NCI-H146 (cell line): ENCODE measurements around the gene PFDN1.
A peak's percentile ranks its signal among the peaks of the same experiment; 100 is the strongest.

Experiments
- DNase-seq: peaks from one replicate; lab custom pipeline; 2025; lab: John Stamatoyannopoulos, UW

PFDN1 gene

DNA sequence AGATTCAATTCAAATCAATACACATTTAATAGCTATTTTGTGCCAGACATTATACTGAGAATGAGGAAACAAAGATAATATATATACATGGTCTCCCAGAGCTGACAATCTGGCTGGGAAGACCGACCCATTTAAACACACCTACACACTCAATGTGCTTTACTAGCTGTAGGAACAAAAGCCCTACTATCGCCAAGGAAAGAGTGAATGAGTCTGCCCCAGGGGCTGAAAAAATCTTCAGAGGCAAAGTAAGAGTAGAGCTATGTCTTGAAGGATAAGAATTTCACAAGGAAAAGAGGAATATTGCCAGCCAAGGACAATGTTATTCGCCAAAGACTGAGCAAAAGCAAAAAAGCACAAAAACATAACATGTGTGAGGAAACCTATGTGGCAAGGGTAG is 6.6 kb downstream of the PFDN1 start:
- DNase-seq: no peak

DNA sequence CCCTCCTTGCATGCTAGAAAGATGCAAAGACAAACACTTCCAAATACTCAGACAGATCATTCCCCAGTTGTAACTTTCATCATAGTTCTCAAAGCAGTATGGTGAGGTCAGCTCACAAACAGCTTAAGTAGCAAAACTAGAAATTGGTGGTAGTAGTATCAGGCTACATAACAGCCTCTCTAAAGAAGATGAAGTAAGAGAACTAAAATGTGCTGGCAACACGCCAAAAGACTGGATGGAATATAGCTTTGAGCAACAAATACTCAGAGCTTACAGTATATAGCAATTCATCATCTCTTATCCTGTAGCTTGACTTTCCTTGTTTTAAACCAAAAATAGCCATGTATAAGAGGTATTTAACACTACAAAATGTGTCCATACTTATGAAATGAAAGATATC is 7.5 kb downstream of the PFDN1 start:
- DNase-seq: no peak

DNA sequence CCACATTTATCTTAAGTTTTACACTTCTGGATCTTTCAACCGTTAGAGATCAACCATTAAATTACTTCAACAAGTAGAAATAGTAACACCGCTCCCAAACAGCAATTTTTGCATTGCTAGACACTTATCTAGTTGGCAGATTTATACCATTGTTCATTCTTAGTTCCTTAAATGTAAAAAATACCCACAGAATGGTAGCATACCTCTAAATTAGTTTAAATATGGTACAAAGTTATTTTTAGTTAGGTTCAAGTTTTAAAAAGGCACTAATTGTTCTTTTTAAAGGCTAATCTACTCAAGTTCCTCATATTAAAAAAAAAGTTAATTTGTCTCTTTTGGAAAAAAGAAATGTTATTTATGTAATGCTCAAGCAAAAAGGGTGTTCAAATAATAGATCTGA is 8.1 kb downstream of the PFDN1 start:
- DNase-seq: no peak

DNA sequence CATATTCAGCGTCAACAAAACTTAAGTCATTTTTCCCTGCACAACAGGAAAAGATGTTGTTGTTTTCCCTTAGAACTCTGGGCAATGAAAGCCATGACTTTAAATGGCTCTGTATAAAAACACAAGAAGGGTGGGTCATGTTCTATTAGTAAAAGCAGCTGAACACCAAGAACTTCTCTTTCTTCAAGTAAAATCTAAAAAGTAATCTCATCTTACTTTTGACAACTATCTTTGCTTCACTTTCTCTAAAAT is 9.1 kb downstream of the PFDN1 start:
- no peak for DNase-seq

DNA sequence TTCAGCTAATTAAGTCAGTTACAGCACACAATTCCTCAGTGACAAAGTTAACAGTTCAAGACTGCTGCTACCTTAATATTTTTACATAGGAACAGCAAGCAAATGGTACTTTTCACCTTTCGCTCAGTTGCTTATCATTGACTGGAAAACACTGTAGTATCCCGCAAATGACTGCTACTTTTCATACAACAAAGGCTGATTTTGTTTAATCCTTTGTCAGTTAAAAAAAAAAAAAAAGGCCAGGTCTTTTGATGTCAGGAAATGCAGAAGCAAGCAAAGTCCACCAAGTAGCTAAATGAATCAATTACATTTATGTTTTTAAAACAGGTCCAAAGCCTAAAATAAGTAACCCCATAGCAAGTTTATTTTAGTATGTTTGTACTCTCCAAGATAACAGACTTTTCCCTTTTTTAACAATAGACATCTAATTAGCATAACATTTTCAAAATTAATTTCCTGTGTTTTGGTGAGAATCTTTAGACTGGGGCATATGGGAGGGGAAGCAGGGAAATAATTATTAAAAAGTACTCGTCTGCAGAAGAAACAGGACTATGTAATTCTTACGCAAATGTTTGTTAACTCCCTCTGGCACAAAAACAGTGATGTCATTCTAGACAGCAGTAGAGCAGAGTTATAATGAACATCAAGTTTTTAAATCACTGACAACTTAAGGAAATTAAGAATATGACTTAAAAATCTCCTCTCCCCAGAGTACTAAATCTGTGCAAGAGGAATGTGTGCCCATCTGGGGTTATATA is 9.6 kb downstream of the PFDN1 start:
- no peak for DNase-seq

DNA sequence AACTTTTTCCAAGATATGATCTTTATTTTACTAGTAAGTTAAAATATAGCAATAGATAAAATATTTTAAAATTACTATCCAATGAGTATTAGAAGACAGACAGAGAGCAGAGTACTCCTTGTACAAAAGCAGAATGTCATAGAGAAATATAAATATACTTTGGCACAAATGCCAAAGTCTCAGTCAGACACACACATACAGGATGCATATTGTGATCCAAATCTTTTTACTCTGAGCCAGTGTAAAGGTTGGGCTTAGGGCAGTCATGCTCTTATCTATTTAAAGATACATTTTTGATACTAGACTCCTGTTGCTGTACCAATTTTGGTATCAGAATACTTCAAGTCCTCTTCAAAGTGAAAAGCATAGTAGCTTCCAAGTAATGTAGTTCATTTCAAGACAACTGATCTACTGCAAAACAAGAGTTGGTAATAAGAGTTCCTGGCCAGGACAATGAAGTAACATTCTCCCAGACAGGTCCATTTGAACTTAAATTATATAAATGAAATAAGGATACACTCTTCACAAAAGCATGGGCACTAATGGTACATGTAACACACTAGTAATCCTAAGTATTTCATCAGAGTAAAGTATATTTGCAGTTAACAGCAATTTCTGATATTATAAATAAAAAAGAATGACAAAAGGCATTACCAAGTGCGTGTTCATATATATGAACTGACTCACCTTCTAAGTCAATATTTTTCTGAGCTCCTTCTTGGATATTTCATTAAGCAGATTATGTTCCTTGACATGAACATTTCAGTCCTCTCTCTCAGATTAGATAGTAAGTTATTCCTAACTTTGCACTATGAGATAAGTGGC is 10.5 kb downstream of the PFDN1 start:
- DNase-seq: no peak

DNA sequence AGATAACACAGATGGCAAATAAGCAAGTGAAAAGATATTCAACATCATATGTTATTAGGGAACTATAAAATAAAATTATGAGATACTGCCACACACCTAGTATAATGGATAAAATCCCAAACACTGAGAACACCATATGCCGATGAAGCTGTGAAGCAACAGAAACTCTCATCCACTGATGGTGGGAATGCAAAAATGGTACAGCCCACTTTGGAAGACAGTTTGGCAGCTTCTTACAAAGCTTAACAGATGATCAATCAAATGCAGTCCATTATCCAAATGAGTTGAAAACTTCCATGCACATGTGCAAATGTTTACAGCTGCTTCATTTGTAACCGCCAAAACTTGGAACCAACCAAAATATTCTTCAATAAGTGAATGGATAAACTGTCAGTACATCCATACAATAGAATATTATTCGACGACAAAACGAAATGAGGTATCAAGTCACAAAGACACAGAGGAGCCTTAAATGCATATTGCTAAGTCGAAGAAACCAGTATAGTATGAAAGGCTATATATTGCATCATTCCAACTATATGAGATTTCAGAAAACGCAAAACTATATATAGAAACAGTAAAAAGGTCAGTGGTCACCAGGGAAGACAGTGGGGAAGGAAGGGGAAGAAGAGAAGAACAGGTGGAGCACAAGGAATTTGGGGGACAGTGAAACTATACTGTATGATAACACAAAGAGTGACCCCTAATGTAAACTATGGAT is 14.9 kb downstream of the PFDN1 start:
- no peak for DNase-seq

DNA sequence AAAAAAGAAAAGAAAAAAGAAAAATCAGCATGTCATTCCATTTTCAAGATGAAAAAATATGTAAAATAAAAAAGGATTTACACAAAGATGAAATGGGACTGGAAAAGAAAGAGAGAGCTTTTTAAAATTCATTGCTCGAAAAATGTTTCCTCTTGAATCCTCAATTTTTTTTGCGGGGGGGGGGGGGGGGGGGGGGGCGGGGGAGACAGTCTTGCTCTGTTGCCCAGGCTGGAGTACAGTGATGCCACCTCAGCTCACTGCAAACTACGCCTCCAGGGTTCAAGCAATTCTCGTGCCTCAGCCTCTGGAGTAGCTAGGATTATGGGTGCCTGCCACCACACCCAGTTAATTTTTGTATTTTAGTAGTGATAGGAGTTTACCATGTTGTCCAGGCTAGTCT is 16.5 kb downstream of the PFDN1 start:
- no peak for DNase-seq

DNA sequence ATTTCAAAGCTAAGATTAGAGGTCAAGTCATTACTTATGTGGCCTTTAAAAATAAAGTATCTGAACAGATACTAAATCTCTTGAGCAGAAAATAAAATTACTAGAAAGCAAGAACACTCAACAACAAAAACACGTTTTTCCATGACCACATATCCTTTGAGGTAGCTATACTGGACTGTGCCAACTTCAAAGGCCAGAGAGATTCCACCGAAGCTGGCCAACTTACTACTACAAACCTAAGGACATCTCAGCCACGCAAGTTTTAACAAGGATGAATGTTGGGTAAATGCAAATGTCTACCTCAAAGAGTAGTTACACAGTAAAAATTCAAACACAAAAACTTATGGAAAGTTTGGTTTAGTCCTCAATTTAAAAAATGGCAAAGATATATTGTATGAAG is 18.9 kb downstream of the PFDN1 start:
- DNase-seq: no peak

DNA sequence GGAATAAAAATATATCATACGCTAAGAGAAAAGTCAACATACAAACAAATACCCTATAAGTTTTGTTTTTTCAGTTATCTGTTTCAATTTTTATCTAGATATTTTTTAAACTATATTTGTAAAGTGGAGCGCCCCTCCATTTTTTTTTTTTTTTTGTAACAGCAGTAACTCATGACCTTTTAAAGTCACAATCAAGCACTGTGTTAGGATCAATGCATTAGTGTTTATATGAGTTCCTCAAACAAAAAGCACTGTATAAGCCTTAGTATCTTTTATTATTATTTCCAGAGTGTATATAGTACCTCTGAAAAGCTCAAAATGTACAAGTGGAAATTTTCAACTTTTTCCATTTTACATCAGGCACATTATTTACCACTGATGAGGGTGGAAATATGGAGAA is 20.6 kb downstream of the PFDN1 start:
- DNase-seq: no peak

DNA sequence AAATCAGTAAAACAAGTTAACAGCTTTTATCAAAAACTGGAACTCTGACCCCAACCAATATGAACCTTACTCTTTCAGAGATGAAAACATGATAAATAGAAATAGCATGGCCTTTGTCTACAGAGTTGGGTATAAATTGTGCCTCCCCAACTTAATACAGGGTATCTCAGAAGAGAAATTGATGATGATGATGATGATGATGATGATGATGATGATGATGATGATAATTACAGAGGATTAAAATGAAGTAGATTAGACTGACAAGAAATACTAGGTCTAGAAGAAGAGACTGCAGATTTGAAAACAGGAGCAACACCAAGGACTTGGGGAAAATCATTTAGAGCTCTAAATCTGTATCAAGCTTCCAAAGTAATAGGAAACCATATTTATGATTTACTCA is 27.1 kb downstream of the PFDN1 start:
- no peak for DNase-seq

DNA sequence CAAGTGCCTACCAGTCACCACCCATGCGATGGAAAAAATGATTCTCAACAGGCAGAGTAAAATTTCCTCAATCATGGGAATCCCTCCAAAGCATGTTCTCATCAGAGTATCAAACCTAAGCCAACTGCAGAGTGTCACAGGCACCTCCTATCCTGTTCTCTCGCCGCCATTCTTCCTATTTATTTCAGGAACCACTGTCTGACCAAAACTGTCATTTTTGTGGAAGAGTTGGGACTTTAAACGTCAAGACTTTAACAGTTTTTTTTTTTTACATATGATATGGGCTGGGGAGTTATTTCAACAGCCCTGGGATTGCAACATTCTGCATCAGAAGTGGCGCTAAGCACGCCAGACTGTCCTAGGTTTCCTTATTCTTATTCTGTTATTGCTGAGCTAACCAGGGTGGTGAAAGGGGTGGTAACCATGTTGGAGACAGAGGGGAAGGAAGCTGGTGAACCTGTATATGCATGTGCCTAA is 29.5 kb downstream of the PFDN1 start:
- no peak for DNase-seq

DNA sequence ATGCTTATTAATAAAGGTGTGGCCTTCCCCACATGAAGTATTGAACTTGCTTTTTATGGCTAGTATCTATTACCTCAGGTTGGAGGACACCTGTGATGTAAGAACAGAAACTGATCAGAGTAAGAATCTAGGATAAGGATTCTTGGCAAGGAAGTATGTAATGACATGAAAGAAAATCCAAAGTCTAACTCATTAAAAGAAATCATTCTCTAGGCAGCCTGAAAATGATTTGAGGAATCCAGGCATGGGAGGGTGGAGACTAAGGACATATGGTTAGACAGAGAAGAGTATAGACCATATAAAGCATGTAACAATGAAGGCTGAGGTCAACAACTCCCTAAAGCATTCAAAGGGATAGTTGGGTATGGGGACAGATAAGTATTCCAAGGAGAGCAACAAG is 32.9 kb downstream of the PFDN1 start:
- DNase-seq: no peak

DNA sequence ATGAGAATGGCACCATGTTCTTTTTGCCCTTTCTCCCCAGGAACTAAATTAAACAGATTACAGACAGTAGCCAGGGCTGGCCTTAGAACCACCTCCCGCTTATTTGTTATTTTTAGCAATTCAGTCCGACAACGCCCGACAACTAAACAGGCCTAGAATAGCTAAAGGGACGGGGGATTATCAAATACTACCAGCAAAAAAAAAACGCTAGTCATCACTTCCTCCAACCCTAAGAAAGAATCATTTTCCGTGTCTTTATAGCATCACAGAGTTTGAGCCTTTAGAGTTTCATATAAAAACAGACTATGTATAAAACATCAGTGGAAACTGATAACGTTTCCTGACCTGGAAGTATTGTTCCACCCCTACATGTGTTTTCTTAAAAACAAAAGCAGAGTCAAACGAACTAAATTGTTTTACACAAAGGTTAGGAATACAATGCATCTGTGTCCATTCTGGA is 35.3 kb downstream of the PFDN1 start:
- no peak for DNase-seq

DNA sequence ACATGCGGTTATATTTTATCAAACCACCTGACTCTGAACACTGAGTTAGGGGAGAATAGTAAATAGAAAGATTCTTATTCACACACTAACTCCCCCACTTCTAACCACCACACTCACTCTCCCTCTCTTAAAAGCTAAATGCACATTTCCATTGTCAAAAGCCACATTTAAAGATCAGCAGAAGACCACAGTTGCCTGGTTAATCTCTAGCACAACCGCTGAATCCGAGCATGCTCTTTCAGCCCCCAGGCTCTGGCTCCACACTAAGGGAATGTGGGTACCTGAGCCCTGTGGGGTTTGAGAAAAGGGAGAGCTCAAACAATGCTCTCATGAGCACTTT is 35.7 kb downstream of the PFDN1 start:
- DNase-seq: no peak

DNA sequence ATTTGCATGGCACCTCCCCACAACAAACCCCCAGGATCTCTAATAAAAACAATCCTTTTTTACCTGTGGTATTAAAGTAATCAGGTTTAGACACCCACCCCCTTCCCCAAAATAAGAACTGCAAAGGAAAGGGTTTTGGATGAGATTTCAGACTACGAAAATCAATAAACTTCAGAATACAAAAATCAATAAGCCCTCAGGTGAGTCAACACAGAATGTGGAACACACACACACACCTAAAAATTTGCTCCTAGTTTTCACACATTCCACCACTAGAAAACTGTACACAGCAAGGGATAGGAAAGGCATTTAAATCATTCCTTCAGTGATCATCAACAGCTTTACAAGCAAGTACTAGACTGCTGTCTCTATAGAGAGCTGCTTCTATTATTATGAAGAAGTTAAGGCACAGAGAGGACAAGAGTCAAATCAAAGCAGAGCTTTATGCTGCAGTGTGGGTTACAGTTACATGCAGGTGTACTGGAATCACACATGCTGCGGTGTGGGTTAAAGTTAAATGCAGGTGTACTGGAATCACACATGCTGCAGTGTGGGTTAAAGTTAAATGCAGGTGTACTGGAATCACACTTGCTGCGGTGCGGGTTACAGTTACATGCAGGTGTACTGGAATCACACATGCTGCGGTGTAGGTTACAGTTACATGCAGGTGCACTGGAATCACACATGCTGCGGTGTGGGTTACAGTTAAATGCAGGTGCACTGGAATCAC is 36.3 kb downstream of the PFDN1 start:
- peak; percentile 33 for DNase-seq

DNA sequence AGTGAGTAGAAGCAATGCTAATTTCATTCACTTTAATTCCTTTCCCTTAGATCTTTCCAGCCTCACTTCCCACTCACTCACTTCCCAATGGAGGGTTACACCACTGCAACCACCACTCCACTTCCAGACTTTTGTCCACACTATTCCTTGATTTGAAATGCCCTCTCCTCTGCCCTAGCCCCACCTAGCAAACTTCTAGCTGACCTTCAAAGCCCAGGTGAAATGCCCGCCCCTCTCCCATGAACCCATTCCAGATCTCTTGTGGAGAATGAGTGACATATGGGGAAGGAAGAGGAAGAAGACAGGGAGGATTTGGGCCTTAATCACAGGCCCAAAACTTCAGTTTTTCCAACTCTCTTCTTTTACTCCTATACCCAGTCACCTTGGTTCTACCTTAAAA is 37.1 kb downstream of the PFDN1 start:
- DNase-seq: no peak

DNA sequence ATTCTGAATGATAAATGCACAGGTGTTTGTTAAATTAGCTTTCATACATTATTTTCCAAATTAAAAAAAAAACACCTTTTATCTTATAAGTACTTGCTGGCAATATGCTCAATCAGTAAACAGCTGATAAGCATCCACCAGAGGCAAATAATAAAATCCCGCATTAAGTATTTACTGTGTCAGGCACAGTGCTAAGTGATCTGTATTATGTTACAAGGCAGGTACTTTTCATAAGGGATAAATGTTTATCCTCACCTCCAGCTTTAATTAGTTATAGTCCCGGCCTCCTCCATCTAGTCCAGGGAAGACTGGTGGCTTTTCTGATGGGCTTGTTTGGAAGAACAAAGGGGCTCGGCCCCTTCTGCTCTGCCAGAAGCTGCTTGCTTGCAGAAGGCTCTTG is 40.1 kb downstream of the PFDN1 start:
- no peak for DNase-seq

DNA sequence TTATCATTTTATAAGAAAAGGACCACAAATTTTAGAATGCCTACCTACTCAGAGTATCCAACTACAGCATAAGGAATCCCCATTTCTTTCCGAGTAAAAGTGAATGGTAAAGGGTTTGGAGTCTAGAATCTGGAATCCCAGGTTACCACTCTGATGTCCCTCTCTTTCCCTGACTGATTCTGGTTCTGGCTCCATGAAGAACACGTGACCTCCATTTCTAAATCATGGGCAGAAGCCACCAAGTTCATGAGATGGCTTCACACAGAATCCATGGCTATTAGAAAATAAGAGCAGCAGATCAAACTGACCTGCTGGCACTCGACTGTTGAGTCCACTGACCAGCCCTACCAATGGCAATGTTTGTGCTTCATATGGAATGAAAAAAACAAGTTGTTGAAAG is 40.7 kb downstream of the PFDN1 start:
- no peak for DNase-seq

DNA sequence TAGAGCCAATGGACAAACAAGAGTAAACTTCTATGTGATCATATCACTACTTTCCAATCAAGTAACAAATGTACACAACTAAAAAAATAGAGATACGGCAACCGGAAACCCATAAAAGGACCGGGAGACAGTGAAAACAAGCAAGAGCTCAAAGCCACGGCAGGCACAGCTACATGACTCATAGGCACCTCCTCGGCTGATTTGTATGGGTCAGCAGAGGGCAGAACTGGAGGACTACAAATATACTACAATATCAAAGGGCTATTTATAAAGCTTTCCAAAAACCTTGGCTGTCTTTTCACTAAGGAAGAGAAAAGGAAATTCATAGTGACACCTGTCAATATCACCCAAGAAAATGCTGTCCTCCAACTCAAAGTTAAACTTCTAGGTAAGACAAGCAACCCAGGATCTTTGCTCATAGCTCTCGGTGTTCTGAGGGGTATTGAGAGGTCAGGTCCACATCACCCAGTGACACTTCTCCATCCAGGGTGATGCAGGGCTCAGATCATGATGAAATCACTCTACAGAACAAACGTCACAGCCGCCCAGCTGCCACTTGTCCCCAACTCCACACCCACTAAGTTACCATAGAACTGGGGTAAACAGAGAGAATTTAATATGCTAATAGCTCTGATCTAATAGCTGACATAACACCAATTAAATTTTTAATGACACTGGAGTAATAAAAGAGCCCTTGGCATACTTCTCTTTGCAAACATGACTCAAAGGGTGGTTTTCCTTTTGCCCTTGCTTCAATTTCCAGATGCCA is 41.3 kb downstream of the PFDN1 start:
- DNase-seq: peak; percentile 34

DNA sequence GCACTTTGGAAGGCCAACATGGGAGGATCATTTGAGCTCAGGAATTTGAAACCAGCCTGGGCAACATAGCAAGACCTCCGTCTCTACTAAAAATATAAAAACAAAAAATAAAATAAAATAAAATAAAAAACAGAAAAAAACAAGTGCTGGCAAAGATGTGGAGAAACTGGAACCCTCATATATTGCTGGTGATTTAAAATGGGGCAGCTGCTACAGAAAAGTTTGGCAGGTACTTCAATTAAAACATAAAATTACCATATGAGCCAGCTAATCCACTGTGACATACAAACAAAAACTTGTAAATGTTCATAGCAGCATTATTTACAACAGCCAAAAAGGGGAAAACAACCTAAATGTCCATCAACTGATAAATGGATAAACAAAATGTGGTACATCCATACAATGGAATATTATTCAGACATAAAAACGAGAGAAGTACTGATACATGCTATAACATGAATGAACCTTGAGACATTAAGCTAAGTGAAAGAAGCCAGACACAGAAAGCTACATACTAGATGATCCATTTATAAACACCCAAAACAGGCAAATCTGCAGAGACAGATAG is 42.7 kb downstream of the PFDN1 start:
- DNase-seq: no peak
